NCI-H1417 (cell line): ENCODE measurements around the gene GRHL1.
A peak's percentile ranks its signal among the peaks of the same experiment; 100 is the strongest.
"Not testable (repeated sequence)": the region's sequence is repeated elsewhere in the genome, so short reads cannot be mapped to it uniquely, and the experiment has no call there.

Experiments
- DNase-seq, 3 experiments: peaks; one replicate each; lab custom pipeline; 2025; lab: John Stamatoyannopoulos, UW

The GRHL1 gene

DNA sequence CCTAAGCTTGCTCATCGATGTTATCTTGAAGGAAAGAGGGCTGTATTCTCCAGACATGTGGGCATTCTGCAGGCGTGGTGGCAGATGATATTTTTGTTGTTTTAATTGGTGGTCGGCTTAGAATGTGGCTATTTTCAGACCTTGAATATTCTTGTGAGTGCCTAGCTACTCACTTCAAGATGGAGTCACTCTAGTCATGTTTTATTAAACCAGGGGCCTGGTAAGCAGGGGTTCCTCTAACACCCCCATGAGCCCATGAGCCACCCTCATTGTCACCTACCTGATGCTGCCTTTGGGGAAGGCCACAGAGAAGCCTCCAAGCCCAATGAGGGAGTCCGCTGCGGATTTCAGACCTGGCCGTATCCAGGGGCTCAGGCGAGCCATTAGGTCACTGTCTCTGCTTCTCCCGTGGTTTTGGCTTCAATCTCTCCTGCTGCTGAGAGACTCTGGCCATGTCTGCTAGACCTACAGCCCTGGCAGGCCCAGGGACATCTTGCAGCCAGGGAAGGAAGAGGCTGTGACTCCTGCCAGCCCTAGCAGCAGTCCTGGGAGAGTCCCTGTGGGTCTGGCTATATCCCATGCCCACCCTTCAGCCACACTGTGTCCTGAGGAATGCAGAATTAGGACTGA, 75.6 kb downstream of the GRHL1 start:
- no peak for DNase-seq

DNA sequence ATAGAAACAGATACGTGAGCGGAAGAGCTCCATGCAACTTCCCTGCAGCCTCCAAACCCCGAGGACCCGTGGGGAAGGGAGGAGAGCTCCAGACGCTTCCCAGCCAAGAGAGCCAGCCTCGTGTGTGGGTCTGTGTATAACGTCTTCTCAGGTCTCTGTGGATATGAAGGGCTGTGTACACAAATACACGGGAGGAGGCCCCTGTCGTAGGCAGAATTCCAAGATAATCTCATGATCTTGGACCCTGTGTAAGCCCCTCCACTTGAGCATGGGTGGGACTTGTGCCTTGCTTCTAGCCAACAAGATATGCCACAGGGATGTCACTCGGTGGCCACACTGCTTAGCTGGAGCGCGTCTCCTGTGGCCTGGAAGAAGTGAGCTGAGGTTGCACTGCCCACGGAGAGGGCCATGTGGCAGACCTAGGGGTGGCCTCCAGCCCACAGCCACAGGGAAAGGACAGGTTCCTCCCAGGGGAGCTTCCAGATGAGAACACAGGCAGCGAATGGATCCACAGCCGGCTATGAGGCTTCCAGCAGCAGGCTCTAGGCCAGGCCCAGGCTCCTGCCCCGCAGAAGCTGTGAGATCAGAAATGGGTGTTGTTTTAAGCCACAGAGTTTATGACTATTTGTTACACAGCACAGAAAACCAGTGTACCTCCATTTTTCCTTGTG, 76.3 kb downstream of the GRHL1 start:
- DNase-seq = no peak

GRCh38 chr2:10028407-10028987, 77.0 kb downstream of the GRHL1 start:
- DNase-seq = peak in 1 of 3 experiments; percentile 16

DNA sequence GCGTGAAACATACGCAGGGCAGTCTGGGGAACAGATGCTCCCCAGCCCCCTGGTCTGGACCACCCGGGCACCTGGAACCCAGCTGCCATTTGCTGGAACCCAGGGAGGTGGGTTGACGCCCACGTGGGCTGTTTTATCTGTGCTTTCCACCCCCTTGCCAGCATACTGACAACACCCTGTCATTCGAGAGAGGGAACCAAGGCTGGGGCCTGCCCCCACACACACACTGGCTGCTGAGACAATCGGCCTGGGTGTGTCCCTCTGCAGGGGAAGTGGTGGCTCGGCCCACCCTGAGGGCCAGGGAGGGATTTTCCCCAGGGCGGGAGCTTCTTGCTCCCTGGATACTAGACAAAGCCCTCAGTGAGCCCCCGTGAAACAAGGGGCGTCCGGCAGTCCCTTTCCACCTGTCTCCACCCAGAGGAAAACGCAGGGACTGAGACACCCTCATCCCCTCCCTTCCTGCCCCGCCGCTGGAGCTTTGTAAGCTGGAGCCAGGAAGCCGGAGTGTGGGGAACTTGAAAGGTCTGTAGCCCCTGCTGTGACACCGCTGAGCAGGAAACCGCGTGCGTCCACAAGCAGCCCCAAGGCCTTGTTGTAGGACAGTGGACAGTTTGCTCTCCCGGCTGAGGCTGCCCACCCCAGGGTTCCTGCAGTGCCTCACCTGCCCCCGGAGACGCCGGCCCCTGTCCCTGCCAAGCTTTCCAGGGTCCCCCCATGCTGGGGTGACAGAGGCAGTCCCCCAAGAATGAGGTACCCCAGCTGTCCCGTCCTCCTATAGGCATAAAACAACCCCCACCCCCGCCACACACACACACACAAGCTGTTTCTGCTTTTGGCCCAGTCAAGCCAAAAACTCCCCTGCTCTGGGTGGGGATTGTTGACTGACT, 77.7 kb downstream of the GRHL1 start:
- peak in 2 of 3 experiments; percentile 82 to 88 for DNase-seq

DNA sequence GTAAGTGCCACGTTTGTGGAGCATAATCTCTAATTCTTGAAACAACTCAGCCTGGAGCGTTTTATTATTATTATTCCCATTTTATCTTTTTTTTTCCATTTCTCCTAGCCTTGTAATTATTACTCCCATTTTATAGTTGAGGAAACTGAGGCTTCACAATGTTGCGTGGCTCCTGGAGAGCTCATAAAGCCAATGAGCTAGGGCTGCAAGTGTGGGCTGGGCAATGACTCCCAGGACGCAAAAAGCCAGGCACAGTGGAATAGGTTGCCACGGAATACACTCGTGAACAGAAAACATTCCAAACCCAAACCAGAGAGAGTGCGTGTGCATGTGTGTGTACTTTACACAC, 78.4 kb downstream of the GRHL1 start:
- no peak for DNase-seq

- DNase-seq = peak; percentile 76 to 89 (median 89)
These were observed 78.8 kb downstream of the GRHL1 start for GRCh38 chr2:10030311-10030736.

- not testable (repeated sequence) for DNase-seq
These were observed 79.3 kb downstream of the GRHL1 start for GRCh38 chr2:10030798-10031197.

- DNase-seq = no peak
These were observed 80.6 kb downstream of the GRHL1 start for GRCh38 chr2:10031886-10032745.

DNA sequence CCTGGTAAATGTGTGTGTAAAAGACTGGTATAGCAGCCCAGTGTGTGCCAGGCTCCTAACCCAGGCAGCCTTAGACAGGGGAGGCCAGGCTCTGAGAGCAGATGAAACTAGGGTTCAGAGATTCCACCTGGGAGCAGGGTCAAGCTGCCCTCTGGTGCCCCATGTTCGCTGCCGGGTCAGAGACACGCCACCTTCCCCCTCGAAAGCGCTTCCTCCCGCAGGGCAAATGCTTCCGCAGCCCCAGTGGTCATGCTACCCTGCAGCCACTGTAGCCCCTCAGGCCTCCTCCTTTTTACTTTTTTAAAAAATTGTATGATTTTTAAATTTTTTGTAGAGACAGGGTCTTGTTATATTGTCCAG, 81.2 kb downstream of the GRHL1 start:
- DNase-seq = no peak

DNA sequence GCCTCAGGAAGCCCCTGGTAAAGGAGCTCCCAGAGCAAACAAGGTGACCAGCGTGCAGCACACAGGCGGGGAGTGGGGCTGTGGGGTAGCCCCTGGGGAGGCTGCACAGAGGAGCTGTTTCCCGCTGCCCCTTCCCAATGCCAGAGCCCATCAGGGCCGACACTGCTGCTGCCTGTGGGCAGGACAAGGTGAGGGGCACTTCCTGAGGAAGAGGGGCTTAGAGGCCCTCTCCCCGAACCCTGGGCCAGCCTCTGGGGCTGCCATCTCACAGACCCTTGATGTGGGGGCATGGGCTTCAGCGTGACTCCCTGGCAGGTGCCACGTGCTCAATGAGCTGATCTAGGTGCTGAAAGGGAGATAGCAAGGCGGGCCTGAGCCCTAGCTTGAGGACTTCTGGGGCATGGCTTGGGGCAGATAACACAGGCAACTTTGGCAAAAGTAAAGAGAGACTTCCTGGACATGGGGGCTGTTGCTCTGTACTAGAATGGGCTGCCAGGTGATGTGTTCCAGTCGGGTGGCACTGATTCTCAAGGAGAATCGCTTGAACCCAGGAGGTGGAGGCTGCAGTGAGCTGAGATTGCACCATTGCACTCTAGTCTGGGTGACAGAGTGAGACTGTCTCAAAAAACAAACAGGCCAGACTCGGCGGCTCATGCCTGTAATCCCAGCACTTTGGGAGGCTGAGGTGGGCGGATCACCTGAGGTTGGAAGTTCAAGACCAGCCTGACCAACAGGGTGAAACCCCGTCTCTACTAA, 81.9 kb downstream of the GRHL1 start:
- DNase-seq = no peak

- DNase-seq = no peak
These were observed 83.0 kb downstream of the GRHL1 start for GRCh38 chr2:10034333-10035052.

DNA sequence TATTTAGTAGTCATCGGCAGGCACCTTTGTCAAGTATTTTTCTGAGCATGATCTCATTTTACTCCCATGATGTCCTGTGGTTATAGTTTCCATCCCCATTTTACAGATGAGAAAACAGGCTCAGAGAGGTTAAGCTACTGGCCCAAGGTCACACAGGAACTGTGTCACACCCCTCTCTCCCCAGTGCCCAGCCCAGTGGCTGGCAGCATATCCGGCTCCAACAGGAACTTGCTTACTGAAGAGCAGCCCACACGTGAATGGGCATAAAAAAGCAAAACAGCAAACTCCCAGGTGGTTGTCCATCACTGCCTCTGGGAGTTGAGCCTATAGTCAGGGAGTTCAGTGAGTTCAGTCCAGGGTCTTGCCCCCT, 83.5 kb downstream of the GRHL1 start:
- DNase-seq = no peak

- DNase-seq = no peak
These were observed 84.1 kb downstream of the GRHL1 start for GRCh38 chr2:10035633-10036032.

GRCh38 chr2:10036095-10036884, 84.8 kb downstream of the GRHL1 start:
- no peak for DNase-seq

- DNase-seq = no peak
These were observed 86.6 kb downstream of the GRHL1 start for GRCh38 chr2:10038123-10038522.

DNA sequence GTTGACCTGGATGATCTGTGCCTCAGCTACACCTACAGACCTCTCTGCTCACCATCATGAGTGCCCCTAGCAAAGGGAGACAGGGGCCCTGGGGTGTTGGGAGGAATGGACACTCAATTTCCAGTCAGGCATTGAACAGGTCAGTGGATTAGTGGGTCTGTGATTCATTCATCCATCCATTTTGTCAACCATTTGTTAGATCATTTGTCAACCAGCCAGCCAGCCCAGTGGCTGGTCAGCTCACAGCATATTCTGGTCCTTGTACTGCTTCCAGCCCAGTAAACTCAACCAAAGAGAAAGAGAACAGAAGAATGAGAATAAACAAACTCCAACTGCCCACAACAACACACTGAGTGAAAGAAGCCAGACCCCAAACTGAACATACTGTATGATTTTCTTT, 87.2 kb downstream of the GRHL1 start:
- DNase-seq = no peak

- no peak for DNase-seq
These were observed 88.3 kb downstream of the GRHL1 start for GRCh38 chr2:10039658-10040410.

- no peak for DNase-seq
These were observed 90.2 kb downstream of the GRHL1 start for GRCh38 chr2:10041711-10042110.
